ENCODE results near the gene VKORC1L1.
"Not testable (repeated sequence)": the region's sequence is repeated elsewhere in the genome, so short reads cannot be mapped to it uniquely, and the experiment has no call there.

Gene VKORC1L1

GRCh38 chr7:65885533-65885932 is 12.7 kb downstream of the VKORC1L1 start:
- not testable (repeated sequence) for DNase-seq (ENCODE audit: low spot score)

GRCh38 chr7:65888434-65889156 is 15.7 kb downstream of the VKORC1L1 start:
- DNase-seq (ENCODE audit: low spot score): not testable (repeated sequence)

- not testable (repeated sequence) for DNase-seq (ENCODE audit: low spot score)
These were observed 16.8 kb downstream of the VKORC1L1 start for GRCh38 chr7:65889722-65890121.

- no peak for DNase-seq (ENCODE audit: low spot score)
These were observed 19.3 kb downstream of the VKORC1L1 start for GRCh38 chr7:65892161-65892560.

DNA sequence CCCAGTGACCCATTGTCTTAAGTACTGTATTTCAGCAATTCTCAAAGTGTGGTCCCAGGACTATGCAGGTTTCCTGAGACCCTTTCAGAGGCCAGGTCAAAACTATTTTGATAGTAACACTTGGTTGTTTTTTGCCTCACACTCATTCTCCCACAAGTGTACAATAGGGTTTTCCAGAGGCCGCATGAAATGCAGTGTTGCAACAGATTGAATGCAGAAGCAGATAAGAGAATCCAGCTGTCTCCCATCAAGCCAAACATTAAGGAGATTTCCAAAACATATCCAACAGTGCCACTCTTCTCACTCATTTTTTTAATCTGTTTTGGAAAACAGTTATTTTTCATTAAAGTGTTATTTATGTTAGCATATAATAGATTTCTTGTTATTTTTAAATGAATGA is 20.0 kb downstream of the VKORC1L1 start:
- no peak for DNase-seq (ENCODE audit: low spot score)

- DNase-seq (ENCODE audit: low spot score): no peak
These were observed 23.5 kb downstream of the VKORC1L1 start for GRCh38 chr7:65896279-65896870.

GRCh38 chr7:65897289-65897688 is 24.4 kb downstream of the VKORC1L1 start:
- not testable (repeated sequence) for DNase-seq (ENCODE audit: low spot score)

DNA sequence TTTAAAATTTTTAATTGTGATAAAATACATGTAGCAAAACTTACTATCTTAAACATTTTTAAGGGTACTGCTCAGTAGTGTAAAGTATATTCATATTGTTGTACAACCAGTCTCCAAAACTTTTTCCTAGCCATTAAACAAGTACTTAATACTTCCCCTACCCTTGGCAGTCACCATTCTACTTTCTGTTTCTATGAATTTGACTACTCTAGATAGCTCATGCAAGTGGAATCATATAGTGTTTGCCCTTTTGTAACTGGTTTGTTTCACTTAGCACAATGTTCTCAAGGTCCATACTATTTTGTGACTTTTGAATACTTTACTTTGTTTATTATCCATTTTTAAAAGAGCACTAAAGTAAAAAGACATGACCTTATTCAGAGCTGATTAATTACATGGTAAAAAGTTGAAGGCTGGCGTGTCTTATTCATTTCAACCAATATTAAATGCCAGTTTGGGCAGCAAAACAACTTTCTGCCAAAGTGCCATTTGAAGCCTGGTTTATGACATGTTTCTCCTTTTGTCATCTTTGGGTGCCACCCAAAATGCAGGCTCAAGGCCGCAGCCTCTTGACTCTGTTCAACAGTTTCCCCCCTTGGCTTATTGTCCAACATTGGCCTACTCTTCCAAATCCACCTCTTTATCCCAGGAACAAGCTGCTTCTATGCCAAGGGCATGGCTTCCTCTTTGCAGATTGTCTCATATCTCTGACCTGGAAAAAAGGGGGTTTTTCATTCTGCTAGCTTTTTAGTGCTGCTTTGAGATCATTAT is 26.0 kb downstream of the VKORC1L1 start:
- not testable (repeated sequence) for DNase-seq (ENCODE audit: low spot score)

- no peak for DNase-seq (ENCODE audit: low spot score)
These were observed 29.4 kb downstream of the VKORC1L1 start for GRCh38 chr7:65902306-65902705.

- DNase-seq (ENCODE audit: low spot score): no peak
These were observed 34.8 kb downstream of the VKORC1L1 start for GRCh38 chr7:65907501-65908198.

DNA sequence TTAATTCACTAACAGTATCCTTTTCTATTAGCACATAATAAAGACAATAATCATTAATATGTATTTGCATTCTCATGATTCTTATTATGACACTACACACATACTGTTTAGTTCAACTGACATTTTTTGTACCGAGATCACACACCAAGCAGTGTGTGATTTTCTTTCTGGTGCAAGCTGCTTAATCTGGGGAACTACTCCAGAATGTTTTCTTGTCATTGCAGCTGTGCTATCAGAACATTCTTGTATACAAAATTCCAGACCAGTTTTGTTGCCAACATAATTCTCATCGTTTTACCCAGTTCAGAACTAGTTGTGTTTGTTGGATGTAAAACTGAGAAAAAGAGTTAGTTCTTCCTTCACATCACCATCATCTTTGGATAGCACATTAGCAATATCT is 37.4 kb downstream of the VKORC1L1 start:
- no peak for DNase-seq (ENCODE audit: low spot score)

DNA sequence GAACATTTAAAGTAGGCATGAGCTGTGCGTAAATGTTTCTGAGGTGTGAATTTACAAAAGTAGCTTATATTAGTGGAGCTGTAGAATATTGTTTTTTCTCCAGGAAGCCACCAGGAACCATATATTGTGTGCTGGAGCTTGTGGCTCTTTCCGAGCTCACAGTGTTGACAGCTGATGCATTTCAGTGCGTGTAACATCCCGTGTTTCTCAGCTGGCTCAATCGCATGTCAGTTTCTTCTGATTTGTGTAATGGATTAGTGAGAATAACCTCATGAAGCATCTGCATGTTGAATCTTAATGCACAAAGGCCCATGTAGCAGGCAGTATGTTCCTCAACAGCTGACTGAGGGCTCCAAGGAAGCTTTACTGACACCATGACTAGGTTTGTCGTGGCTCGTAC is 39.4 kb downstream of the VKORC1L1 start:
- DNase-seq (ENCODE audit: low spot score): no peak

GRCh38 chr7:65915921-65916657 is 43.2 kb downstream of the VKORC1L1 start:
- no peak for DNase-seq (ENCODE audit: low spot score)

GRCh38 chr7:65923316-65923715 is 50.4 kb downstream of the VKORC1L1 start:
- DNase-seq (ENCODE audit: low spot score): no peak

DNA sequence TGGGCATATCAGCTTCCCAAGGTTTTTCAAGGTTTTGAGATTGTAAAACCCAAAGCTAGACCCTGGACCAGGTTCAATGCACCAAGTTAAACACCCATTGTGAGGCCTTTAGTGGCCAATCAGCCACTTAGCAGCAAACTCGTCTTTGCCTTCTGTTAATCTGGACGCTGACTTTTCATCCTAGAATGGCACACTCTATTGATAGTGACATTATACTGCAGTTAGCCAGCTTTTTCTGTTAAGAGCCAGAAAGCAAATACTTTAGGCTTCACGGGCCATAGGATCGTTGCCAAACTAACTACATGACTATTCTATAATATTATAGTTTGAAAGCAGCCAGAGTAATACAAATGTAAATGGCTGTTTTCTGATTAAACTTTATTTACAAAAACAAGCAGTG is 51.3 kb downstream of the VKORC1L1 start:
- DNase-seq (ENCODE audit: low spot score): no peak

DNA sequence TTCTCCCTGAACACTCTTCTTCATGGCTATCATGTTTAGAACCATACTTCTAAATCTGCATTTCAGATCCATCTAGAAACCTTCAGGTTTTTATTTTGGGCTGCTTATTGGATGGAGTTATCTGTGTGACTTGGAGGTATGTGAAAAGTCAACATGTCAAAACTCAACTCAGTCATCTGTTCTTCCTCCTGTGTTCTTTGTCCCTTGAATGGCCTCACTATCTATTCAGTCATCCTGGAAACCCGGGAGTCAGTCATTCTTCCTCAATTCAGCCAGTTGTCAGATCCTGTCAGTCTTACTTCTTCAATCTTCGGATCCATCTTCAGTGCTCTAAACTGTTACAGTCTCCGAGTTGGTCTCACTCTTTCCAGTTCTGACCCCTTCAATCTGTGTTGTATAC is 52.2 kb downstream of the VKORC1L1 start:
- no peak for DNase-seq (ENCODE audit: low spot score)

DNA sequence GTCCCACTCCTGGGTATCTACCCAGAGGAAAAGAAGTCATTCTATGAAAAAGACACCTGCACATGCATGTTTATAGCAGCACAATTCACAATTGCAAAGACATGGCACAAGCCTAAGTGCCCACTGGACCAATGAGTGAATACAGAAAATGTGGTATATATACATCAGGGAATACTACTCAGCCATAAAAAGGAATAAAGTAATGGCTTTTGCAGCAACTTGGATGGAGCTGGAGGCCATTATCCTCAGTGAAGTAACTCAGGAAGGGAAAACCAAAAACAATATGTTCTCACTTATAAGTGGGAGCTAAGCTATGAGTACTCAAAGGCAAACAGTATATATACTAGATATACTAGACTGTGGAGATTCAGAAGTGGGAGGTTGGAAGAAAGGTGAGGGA is 53.7 kb downstream of the VKORC1L1 start:
- DNase-seq (ENCODE audit: low spot score): no peak

- no peak for DNase-seq (ENCODE audit: low spot score)
These were observed 54.9 kb downstream of the VKORC1L1 start for GRCh38 chr7:65927489-65928448.

GRCh38 chr7:65931685-65932084 is 58.8 kb downstream of the VKORC1L1 start:
- DNase-seq (ENCODE audit: low spot score): no peak

DNA sequence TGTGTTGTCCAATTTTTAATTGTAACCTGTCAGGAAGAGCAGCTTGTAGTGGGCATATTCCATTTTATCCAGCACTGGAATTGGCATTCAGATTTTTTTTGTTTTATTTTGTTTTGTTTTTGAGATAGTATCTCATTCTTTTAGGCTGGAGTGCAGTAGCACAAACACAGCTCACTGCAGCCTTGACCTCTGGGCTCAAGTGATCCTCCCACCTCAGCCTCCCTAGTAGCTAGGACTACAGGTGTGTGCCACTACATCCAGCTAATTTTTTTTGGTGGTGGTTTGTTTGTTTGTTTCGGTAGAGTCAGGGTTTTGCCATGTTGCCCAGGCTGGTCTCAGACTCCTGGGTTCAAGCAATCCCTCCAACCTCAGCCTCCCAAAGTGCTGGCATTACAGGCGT is 64.4 kb downstream of the VKORC1L1 start:
- no peak for DNase-seq (ENCODE audit: low spot score)

Measured in RKO (cell line).